GM23248 (cell line): Measurements from ENCODE around the gene EXOC6. TPM values are rescaled to one million over a fixed set of nuclear protein-coding genes. Genes with fewer than 3 reads are reported as not detected.

Experiments
- DNase-seq: peaks from one replicate; pipeline ENCODE4 v3.0.0-alpha.2; 2015
- H2AFZ ChIP-seq: fragments of 200-600 bp; sonication (generic); 2 replicates; pipeline ENCODE4 v1.6.1; 2016; ENCODE audit warnings: antibody characterized with exemption
- H3F3A ChIP-seq: fragments of 200-600 bp; sonication (generic); 2 replicates; pipeline ENCODE4 v1.6.1; 2016; ENCODE audit warnings: mild to moderate bottlenecking, antibody characterized with exemption, mixed run types; ENCODE audit not compliant: insufficient read depth
- H3K27ac ChIP-seq: fragments of 200-600 bp; sonication (generic); 2 replicates; pipeline ENCODE4 v1.5.1; 2016; ENCODE audit warnings: mild to moderate bottlenecking
- H3K27me3 ChIP-seq: fragments of 200-600 bp; sonication (generic); replicated peaks from 2 replicates; pipeline ENCODE4 v1.6.1; 2016; ENCODE audit warnings: mild to moderate bottlenecking; ENCODE audit not compliant: insufficient read depth
- H3K36me3 ChIP-seq: fragments of 200-600 bp; sonication (generic); 2 replicates; pipeline ENCODE4 v1.6.1; 2016; ENCODE audit warnings: low read depth, mild to moderate bottlenecking
- H3K4me1 ChIP-seq: fragments of 200-600 bp; sonication (generic); 2 replicates; pipeline ENCODE4 v1.6.1; 2016; ENCODE audit warnings: mild to moderate bottlenecking; ENCODE audit not compliant: insufficient read depth
- H3K4me2 ChIP-seq: fragments of 200-600 bp; sonication (generic); one replicate; pipeline ENCODE4 v1.6.1; 2016; ENCODE audit warnings: mild to moderate bottlenecking; ENCODE audit not compliant: unreplicated experiment
- H3K4me3 ChIP-seq: fragments of 200-600 bp; sonication (generic); 2 replicates; pipeline ENCODE4 v1.5.1; 2016; ENCODE audit warnings: mild to moderate bottlenecking
- H3K79me2 ChIP-seq: fragments of 200-600 bp; sonication (generic); 2 replicates; pipeline ENCODE4 v1.6.1; 2016; ENCODE audit warnings: mild to moderate bottlenecking; ENCODE audit not compliant: insufficient read depth
- H3K9ac ChIP-seq: fragments of 200-600 bp; sonication (generic); 2 replicates; pipeline ENCODE4 v1.6.1; 2016; ENCODE audit warnings: mild to moderate bottlenecking
- H3K9me2 ChIP-seq: fragments of 200-600 bp; sonication (generic); 2 replicates; pipeline ENCODE4 v1.6.1; 2016; ENCODE audit warnings: mixed run types, mild to moderate bottlenecking, moderate library complexity; ENCODE audit not compliant: insufficient read depth
- H3K9me3 ChIP-seq: fragments of 200-600 bp; sonication (generic); one replicate; pipeline ENCODE4 v1.6.1; 2017; ENCODE audit warnings: low read depth
- H4K20me1 ChIP-seq: fragments of 200-600 bp; sonication (generic); 2 replicates; pipeline ENCODE4 v1.6.0; 2016; ENCODE audit not compliant: insufficient read depth
- EZH2 ChIP-seq: fragments of 200-600 bp; sonication (generic); IDR thresholded peaks from 2 replicates; pipeline ENCODE4 v1.6.1; 2018; ENCODE audit warnings: antibody characterized with exemption, mild to moderate bottlenecking; ENCODE audit not compliant: insufficient read depth, poor library complexity, severe bottlenecking
- EZH2phosphoT487 ChIP-seq: fragments of 200-600 bp; sonication (generic); IDR thresholded peaks from 2 replicates; pipeline ENCODE4 v1.6.1; 2018; ENCODE audit warnings: antibody characterized with exemption, moderate library complexity, mild to moderate bottlenecking, low read depth; ENCODE audit not compliant: insufficient read depth
- WGBS, 2 experiments: methylation state at CpG; one replicate each; pipeline ENCODE4 v1.1.6; 2015 to 2017; ENCODE audit warnings: low lambda C conversion rate in 2 of 2, low coverage in 1 of 2; ENCODE audit errors: missing lambda C conversion rate in 2 of 2; 5-methylcytosine and 5-hydroxymethylcytosine counted together
- in situ Hi-C: fragments of 300-500 bp; cut with MboI; formaldehyde crosslinking; loops from 2 replicates; pipeline ENCODE4 v1.15.0; 2020
- polyA plus RNA-seq: library from polyadenylated mRNA; unstranded; fragments of >200 nt; fragmentation: Nextera tagmentation; extraction: Ambion mirVana; gene quantifications from 2 replicates; pipeline ENCODE4 v1.2.1, GENCODE V29; 2016
- total RNA-seq: library from RNA; depleted of rRNA; stranded (reverse); fragments of >200 nt; shearing (Covaris generic); gene quantifications from 2 replicates; pipeline ENCODE4 v1.2.3, GENCODE V29; 2014

The EXOC6 gene
- total and polyA plus RNA-seq, 2 experiments from 2014 or later: 2.0 to 3.4 TPM

DNA sequence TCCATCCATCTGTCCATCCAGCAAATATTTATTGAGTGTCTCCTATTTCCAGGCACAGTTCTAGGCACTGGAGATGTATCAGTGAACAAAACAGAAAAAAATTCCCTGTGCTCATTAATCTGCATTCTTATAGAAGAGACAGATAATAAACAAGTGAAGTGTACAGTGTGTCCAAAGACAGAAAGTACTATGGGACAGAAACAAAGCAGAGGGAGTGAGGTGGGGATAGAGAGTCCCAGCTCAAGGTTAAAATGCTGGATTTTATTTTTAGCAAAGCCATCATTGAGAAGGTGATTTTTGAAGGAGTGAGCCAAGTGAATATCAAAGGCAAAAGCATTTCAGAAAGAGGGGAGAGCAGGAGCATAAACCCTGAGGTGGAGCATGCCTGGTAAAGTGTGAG is 21.8 kb upstream of the EXOC6 start:
- no peaks in the 10 kb centered on the region for H3K36me3 ChIP-seq
- no peak overlapping the region for H3K4me3 ChIP-seq
- no peak overlapping the region for H2AFZ ChIP-seq
- in situ Hi-C loops: no loop called here
- H3K4me1 ChIP-seq: peaks cover 10% of the 10 kb centered on the region; the same call in 1 of the 2 replicates
- no peaks in the 10 kb centered on the region for H4K20me1 ChIP-seq
- no peaks in the 10 kb centered on the region for H3K9me3 ChIP-seq
- no peak overlapping the region for H3K4me2 ChIP-seq
- 0 out of 2 replicates have a peak, but pooled peaks cover 8% of the 10 kb centered on the region for H3F3A ChIP-seq
- H3K27me3 ChIP-seq: no peaks in the 10 kb centered on the region
- no peak overlapping the region for H3K9ac ChIP-seq
- H3K9me2 ChIP-seq: no peaks in the 10 kb centered on the region
- no peak overlapping the region for H3K27ac ChIP-seq
- no peak for TF ChIP-seq EZH2
- TF ChIP-seq EZH2phosphoT487: no peak
- DNase-seq: no peak
- H3K79me2 ChIP-seq: no peaks in the 10 kb centered on the region

DNA sequence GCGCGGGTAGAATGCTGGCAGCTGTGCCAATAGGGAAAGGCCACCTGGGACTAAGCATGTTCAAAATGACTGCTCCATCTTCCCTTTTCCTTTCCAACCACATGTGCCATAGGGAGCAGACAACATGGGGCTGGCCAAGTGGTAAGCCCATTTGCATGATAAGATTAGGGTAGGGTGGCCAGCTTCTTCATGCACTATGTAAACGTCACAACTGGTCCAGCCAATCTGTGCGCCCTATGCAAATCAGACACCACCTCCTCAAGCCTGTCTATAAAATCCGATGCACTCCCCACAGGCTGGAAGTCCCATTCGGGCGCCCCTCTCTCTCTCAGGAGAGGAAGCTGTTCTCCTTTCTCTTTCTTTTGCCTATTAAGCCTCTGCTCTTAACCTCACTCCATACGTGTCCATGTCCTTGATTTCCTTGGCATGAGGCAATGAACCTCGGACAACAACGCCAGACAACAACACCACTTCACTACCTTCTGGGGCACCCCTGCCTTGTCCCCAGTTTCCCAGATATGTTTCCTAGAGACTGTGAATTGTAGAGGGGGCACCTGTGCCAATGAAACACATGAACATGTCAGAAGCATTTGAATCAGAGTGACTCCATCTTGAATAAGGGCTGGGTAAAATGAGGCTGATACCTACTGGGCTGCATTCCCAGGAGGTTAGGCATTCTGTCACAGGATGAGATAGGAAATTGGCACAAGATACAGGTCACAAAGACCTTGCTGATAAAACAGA is 19.1 kb upstream of the EXOC6 start:
- 41 to 49% methylated on average over 10 of the region's 10 CpGs for WGBS, 2 experiments
- in situ Hi-C loops: no loop called here

DNA sequence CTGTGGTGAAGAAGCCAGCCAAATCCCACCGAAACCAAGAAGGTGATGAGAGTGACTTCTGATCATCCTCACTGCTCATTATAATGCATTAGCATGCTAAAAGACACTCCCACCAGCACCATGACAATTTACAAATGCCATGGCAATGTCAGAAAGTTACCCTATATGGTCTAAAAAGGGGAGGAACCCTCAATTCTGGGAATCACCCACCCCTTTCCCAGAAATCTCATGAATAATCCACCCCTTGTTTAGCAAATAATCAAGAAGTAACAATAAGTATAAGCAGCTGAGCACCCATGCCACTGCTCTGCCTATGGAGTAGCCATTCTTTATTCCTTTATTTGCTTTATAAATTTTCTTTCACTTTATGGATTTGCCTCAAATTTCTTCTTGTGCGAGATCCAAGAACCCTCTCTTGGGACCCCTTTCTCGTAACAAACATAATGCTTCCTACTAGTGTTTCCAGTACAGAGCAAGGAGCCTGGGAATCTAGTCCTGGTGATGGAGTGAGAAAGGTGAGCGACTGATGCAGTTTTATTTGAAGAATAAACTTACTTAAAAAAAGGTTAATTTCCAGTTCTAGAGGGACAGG is 18.4 kb upstream of the EXOC6 start:
- H3K36me3 ChIP-seq: no peaks in the 10 kb centered on the region
- H3K4me3 ChIP-seq: no peak overlapping the region
- H3K27ac ChIP-seq: no peak overlapping the region
- in situ Hi-C loops: no loop called here
- no peak for DNase-seq
- no peaks in the 10 kb centered on the region for H3K27me3 ChIP-seq
- no peak overlapping the region for H3K9ac ChIP-seq
- 0 out of 2 replicates have a peak, but pooled peaks cover 3% of the 10 kb centered on the region for H3K4me1 ChIP-seq
- WGBS, 2 experiments: 61 to 62% methylated on average over 4 of the region's 4 CpGs
- no peak overlapping the region for H2AFZ ChIP-seq
- H3K9me2 ChIP-seq: no peaks in the 10 kb centered on the region
- TF ChIP-seq EZH2 (no peak), EZH2phosphoT487 (no peak)
- no peaks in the 10 kb centered on the region for H3F3A ChIP-seq
- H3K4me2 ChIP-seq: no peak overlapping the region
- H4K20me1 ChIP-seq: no peaks in the 10 kb centered on the region
- H3K9me3 ChIP-seq: no peaks in the 10 kb centered on the region
- H3K79me2 ChIP-seq: no peaks in the 10 kb centered on the region

More for the DNA sequence above, 19.1 kb upstream of the EXOC6 start:
- no peak overlapping the region for H3K27ac ChIP-seq
- no peaks in the 10 kb centered on the region for H4K20me1 ChIP-seq
- no peaks in the 10 kb centered on the region for H3K9me2 ChIP-seq
- no peaks in the 10 kb centered on the region for H3K79me2 ChIP-seq
- no peak for DNase-seq
- no peak overlapping the region for H3K4me2 ChIP-seq
- no peaks in the 10 kb centered on the region for H3K36me3 ChIP-seq
- H3F3A ChIP-seq: no peaks in the 10 kb centered on the region
- no peak overlapping the region for H2AFZ ChIP-seq
- no peaks in the 10 kb centered on the region for H3K27me3 ChIP-seq
- TF ChIP-seq EZH2phosphoT487 (no peak), EZH2 (no peak)
- H3K4me1 ChIP-seq: no peaks in the 10 kb centered on the region
- H3K4me3 ChIP-seq: no peak overlapping the region
- no peaks in the 10 kb centered on the region for H3K9me3 ChIP-seq
- H3K9ac ChIP-seq: no peak overlapping the region

DNA sequence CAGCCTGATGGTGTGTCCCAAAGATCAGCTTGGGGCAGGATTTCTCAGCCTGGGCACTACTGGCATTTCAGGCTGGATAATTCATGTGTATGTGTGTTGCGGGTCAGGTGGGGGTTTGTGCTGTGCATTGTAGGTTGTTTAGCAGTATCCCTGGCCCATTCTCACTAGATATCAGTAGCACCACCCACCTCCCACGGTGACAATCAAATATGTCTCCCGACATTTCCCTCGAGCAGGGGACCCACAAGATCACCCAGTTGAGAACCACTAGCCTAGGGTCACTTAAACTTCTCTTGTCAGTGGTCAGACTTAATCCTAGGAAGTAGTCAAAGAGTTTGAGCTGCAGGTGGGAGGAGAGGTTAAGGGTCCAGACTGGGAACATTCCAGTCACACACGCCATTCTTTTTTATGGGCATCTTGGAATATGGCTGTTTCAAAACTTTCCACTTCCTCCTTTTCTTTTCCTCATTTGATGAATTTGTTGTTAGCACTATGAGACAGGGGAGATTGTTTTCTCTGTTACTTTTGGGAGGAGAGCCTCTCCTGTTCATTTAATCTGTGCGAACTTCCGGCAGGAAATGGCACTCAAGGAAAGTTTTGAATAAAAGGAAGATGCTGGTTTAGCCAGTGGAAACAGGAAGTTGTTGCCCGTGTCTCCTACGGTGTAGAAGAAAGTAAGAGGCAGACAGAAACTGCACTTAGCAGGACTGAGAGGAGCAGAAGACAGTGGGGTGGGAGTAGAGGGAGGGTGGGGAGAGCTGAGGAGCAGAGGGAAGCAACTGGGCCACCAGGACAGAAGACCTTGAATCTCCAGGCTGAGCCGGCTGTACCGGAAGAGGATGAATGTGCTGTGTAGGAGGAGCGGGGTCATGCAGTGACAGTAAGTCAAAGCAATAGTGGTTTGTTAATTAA is 17.6 kb upstream of the EXOC6 start:
- H3K27ac ChIP-seq: no peak overlapping the region
- no peak for DNase-seq
- no peaks in the 10 kb centered on the region for H4K20me1 ChIP-seq
- TF ChIP-seq EZH2phosphoT487 (no peak), EZH2 (no peak)
- H3K36me3 ChIP-seq: no peaks in the 10 kb centered on the region
- H3K27me3 ChIP-seq: no peaks in the 10 kb centered on the region
- no peaks in the 10 kb centered on the region for H3K9me2 ChIP-seq
- 0 out of 2 replicates have a peak, but pooled peaks cover 3% of the 10 kb centered on the region for H3K4me1 ChIP-seq
- H3K4me2 ChIP-seq: no peak overlapping the region
- H3K9ac ChIP-seq: no peak overlapping the region
- peak overlapping the region; percentile 55; the same call in 1 of the 2 replicates for H2AFZ ChIP-seq
- in situ Hi-C loops: no loop called here
- H3K79me2 ChIP-seq: no peaks in the 10 kb centered on the region
- no peaks in the 10 kb centered on the region for H3F3A ChIP-seq
- 76 to 78% methylated on average over 12 of the region's 12 CpGs for WGBS, 2 experiments
- H3K4me3 ChIP-seq: no peak overlapping the region
- no peaks in the 10 kb centered on the region for H3K9me3 ChIP-seq
